NB4 (cell line): ENCODE data around the gene CNPPD1.

ENCODE experiments used
- DNase-seq: peaks from one replicate; pipeline ENCODE4 v3.0.0; 2010; ENCODE audit warnings: low read depth
- H3K4me3 ChIP-seq: one replicate; pipeline ENCODE4 v1.5.1; 2011; ENCODE audit warnings: mild to moderate bottlenecking, low read depth, low read length, moderate library complexity
- CTCF ChIP-seq: IDR thresholded peaks from one replicate; pipeline ENCODE4 v1.5.1; 2012; ENCODE audit warnings: low read depth, low read length
- MAX ChIP-seq: IDR thresholded peaks from 2 replicates; pipeline ENCODE4 v1.6.1; 2011; ENCODE audit warnings: low read depth, low read length
- MYC ChIP-seq: IDR thresholded peaks from 2 replicates; pipeline ENCODE4 v1.6.1; 2011; ENCODE audit warnings: low read depth, low read length
- POLR2A ChIP-seq: IDR thresholded peaks from 2 replicates; pipeline ENCODE4 v1.6.1; 2011; ENCODE audit warnings: mild to moderate bottlenecking; ENCODE audit not compliant: insufficient read length; ENCODE audit errors: extremely low read depth

The CNPPD1 gene

GRCh38 chr2:219197388-219197787 lies 20.7 kb upstream of the CNPPD1 start:
- TF ChIP-seq POLR2A (no peak), CTCF (no peak), MYC (no peak), MAX (no peak)
- no peak for DNase-seq

GRCh38 chr2:219186754-219187456 lies 10.2 kb upstream of the CNPPD1 start:
- no peak overlapping the region for H3K4me3 ChIP-seq
- TF ChIP-seq MAX (no peak), CTCF (no peak), MYC (no peak), POLR2A (no peak)
- no peak for DNase-seq

More at GRCh38 chr2:219197388-219197787, 20.7 kb upstream of the CNPPD1 start:
- H3K4me3 ChIP-seq: no peak overlapping the region

GRCh38 chr2:219184121-219184520 lies 7.4 kb upstream of the CNPPD1 start:
- TF ChIP-seq MYC (no peak), POLR2A (no peak), CTCF (no peak), MAX (no peak)
- no peak for DNase-seq
- no peak overlapping the region for H3K4me3 ChIP-seq

- no peak for DNase-seq
- no peak overlapping the region for H3K4me3 ChIP-seq
- no peak for TF ChIP-seq MAX
- no peak for TF ChIP-seq MYC
- no peak for TF ChIP-seq POLR2A
- no peak for TF ChIP-seq CTCF
Observed at GRCh38 chr2:219183151-219183772, 6.5 kb upstream of the CNPPD1 start.

- DNase-seq: no peak
- H3K4me3 ChIP-seq: no peak overlapping the region
- no peak for TF ChIP-seq CTCF
- no peak for TF ChIP-seq POLR2A
Observed at GRCh38 chr2:219182331-219183150, 5.8 kb upstream of the CNPPD1 start.
